Measurements from ENCODE around the gene PAK6.

The PAK6 gene

GRCh38 chr15:40293905-40294895 lies 55.3 kb downstream of the PAK6 start:
- DNase-seq, result peak in 1 of 2 experiments; percentile 37

GRCh38 chr15:40295297-40295696 lies 56.4 kb downstream of the PAK6 start:
- DNase-seq, result no peak

- no peak for DNase-seq
Observed at GRCh38 chr15:40295877-40296560, 57.2 kb downstream of the PAK6 start.

- no peak for DNase-seq
Observed at GRCh38 chr15:40296561-40297230, 57.8 kb downstream of the PAK6 start.

GRCh38 chr15:40297356-40297755 lies 58.5 kb downstream of the PAK6 start:
- DNase-seq, result no peak

- no peak for DNase-seq
Observed at GRCh38 chr15:40298216-40298935, 59.5 kb downstream of the PAK6 start.

GRCh38 chr15:40300367-40300766 lies 61.5 kb downstream of the PAK6 start:
- no peak for DNase-seq

- no peak for DNase-seq
Observed at GRCh38 chr15:40300771-40301170, 61.9 kb downstream of the PAK6 start.

- DNase-seq, result no peak
Observed at GRCh38 chr15:40301467-40302179, 62.8 kb downstream of the PAK6 start.

- DNase-seq, result no peak
Observed at GRCh38 chr15:40302288-40302886, 63.5 kb downstream of the PAK6 start.

- no peak for DNase-seq
Observed at GRCh38 chr15:40302981-40303380, 64.1 kb downstream of the PAK6 start.

GRCh38 chr15:40303576-40303975 lies 64.7 kb downstream of the PAK6 start:
- DNase-seq, result no peak

GRCh38 chr15:40305281-40305680 lies 66.4 kb downstream of the PAK6 start:
- DNase-seq, result no peak

GRCh38 chr15:40306371-40306770 lies 67.5 kb downstream of the PAK6 start:
- no peak for DNase-seq

GRCh38 chr15:40306908-40307307 lies 68.0 kb downstream of the PAK6 start:
- no peak for DNase-seq

- peak; percentile 17 to 71 for DNase-seq
Observed at GRCh38 chr15:40307421-40308211, 68.8 kb downstream of the PAK6 start, which contains the start of gene PLCB2. TSS of gene PLCB2 (minus strand) at chr15:40307935. CDS start at chr15:40307672, 263 bp downstream.

- no peak for DNase-seq
Observed at GRCh38 chr15:40309344-40309862, 70.5 kb downstream of the PAK6 start.

- peak; percentile 46 to 66 for DNase-seq
Observed at GRCh38 chr15:40310001-40310959, 71.4 kb downstream of the PAK6 start.

GRCh38 chr15:40310993-40311392 lies 72.1 kb downstream of the PAK6 start:
- DNase-seq, result no peak

Data from NCI-H524 (cell line).